Spleen (tissue), 7 donors: ENCODE results near the gene DNAJC4.

Experiments used
- CTCF ChIP-seq, 11 experiments: fragments of 200-600 bp in 7 of 11; fragments of 450-650 bp in 4 of 11; sonication (generic) in 4 of 11; IDR thresholded peaks in 8 of 11; conservative IDR thresholded peaks in 3 of 11; 1 replicate in 7 of 11; 2 replicates in 4 of 11; pipeline versions ENCODE4 v1.4.0 to v1.8.0; 2016 to 2021; ENCODE audit warnings: antibody characterized with exemption in 11 of 11, inconsistent platforms in 4 of 11, mild to moderate bottlenecking in 1 of 11
- POLR2A ChIP-seq, 3 donors: fragments of 450-650 bp; IDR thresholded peaks; one replicate each; pipeline ENCODE4 v1.5.1; 2017; ENCODE audit warnings: antibody characterized with exemption in 3 of 3, mild to moderate bottlenecking in 1 of 3
- POLR2AphosphoS5 ChIP-seq, 3 donors: sonication (generic); formaldehyde crosslinking; IDR thresholded peaks; one replicate each; pipeline ENCODE4 v1.5.1; 2017; ENCODE audit warnings: antibody characterized with exemption in 3 of 3
- donor health status: DM: no; HTN: no; CAD: no; lungs with moderate emphysema.
- donor health status: DM: no; HTN: no; CAD: no.
- donor health status: DM: no; HTN: no; CAD: no.

DNA sequence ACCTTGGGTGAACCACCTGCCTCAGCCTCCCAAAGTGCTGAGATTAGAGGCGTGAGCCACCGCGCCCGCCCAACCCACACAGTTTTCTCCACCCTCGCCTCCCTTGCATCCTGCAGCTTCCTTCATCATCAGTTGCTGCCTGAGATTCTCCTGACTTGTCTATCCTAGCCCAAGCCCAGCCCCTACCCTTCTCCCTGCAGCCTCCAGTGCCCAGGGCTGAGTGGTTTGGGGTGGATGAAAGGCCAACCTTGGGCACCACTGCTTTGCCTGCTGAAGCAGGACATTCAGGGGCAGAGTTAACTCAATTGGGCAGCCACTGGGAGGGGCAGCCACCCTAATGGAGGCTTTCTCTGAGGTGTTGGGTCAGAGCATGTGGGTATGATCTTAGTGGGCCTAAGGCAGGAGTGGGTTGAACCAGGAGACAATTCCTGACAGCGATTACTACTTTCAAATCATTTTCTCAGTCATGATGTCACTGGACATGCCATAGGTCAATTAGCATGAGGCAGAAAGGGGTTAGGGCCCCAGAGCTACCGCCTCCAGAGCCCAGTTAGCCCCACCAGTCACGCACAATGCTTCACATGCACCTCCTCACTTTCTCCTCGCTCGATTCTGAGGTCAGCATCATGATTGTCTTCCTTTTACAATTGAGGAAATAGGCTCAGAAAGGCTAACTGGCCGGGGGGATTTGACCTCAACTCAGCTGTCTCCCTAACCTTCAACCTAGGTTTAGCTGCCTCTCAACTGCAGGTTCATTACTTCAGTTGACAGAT is 9.5 kb downstream of the DNAJC4 start:
- TF ChIP-seq POLR2AphosphoS5 (IDR thresholded peaks at IDR 0.05) (peak in 2 of 3 donors; percentile 15 to 62), CTCF (IDR thresholded peaks at IDR 0.05 in 8 of 11, conservative IDR thresholded peaks at IDR 0.05 in 3 of 11) (no peak), POLR2A (IDR thresholded peaks at IDR 0.05) (no peak)
